Right lobe of liver (tissue), 6 donors: ENCODE measurements around the gene DDB1. TPM values are rescaled to one million over a fixed set of nuclear protein-coding genes. Genes with fewer than 3 reads are reported as not detected.

ENCODE experiments used
- ATAC-seq, 4 donors: fragments of 200-7000 bp; cut with Tn5 transposase; one replicate each; pipeline ENCODE4 v1.9.1; 2020; ENCODE audit warnings: mild to moderate bottlenecking in 4 of 4, moderate library complexity in 4 of 4
- DNase-seq, 3 donors: peaks; one replicate each; pipeline ENCODE4 v3.0.0-alpha.2; 2020
- H3K27ac ChIP-seq, 3 donors: fragments of 200-600 bp; one replicate each; pipeline ENCODE4 v1.8.0; 2022
- H3K27me3 ChIP-seq, 2 donors: fragments of 200-600 bp; one replicate each; pipeline ENCODE4 v1.8.0; 2022
- H3K36me3 ChIP-seq, 4 donors: fragments of 200-600 bp; sonication (generic) in 1 of 4; one replicate each; pipeline versions ENCODE4 v1.5.1 to v1.8.0; 2017 to 2022; ENCODE audit warnings: control low read depth in 1 of 4
- H3K4me1 ChIP-seq, 4 donors: fragments of 200-600 bp; sonication (generic) in 1 of 4; one replicate each; pipeline versions ENCODE4 v1.5.1 to v1.8.0; 2017 to 2022; ENCODE audit warnings: control low read depth in 1 of 4
- H3K4me3 ChIP-seq, 3 donors: fragments of 200-600 bp; one replicate each; pipeline ENCODE4 v1.8.0; 2022
- H3K9me3 ChIP-seq, 4 donors: fragments of 200-600 bp; sonication (generic) in 1 of 4; one replicate each; pipeline versions ENCODE4 v1.5.1 to v1.8.0; 2017 to 2022; ENCODE audit warnings: control low read depth in 1 of 4
- CTCF ChIP-seq, 4 donors: fragments of 200-600 bp in 3 of 4; fragments of 450-650 bp in 1 of 4; IDR thresholded peaks; one replicate each; pipeline versions ENCODE4 v1.5.1 to v1.8.0; 2016 to 2022; ENCODE audit warnings: antibody characterized with exemption in 4 of 4, mild to moderate bottlenecking in 2 of 4
- POLR2A ChIP-seq: fragments of 450-650 bp; IDR thresholded peaks from one replicate; pipeline ENCODE4 v1.6.1; 2017; ENCODE audit warnings: antibody characterized with exemption, mild to moderate bottlenecking
- WGBS: methylation state at CpG from one replicate; pipeline ENCODE4 v1.1.6; 2018; ENCODE audit warnings: low coverage, low lambda C conversion rate; ENCODE audit not compliant: insufficient coverage; ENCODE audit errors: missing lambda C conversion rate; 5-methylcytosine and 5-hydroxymethylcytosine counted together
- intact Hi-C, 2 donors: fragments of 100-400 bp; cut with DNase I; formaldehyde crosslinking; loops; one replicate each; pipeline versions ENCODE4 v1.11.2 to v1.14.1; 2022
- total RNA-seq, 6 experiments: library from RNA; depleted of rRNA in 2 of 6; stranded (reverse); fragments of >200 nt in 2 of 6; fragmentation: NEBNext Ultra II Directional in 3 of 6; extraction: Animal tissue kit (Norgen Biotek cat#: 25700) in 3 of 6; gene quantifications; one replicate each; pipeline versions ENCODE4 v1.1.0 to v1.2.4, GENCODE V29; 2016 to 2023
- donor health status: DM: no; HTN: yes; CAD: no.
- donor health status: DM: no; HTN: no; CAD: no.
- donor health status: DM: no; HTN: no; CAD: no.
- donor health status: DM: no; HTN: yes; CAD: no.
- donor health status: DM: no; HTN: yes; CAD: no.

The DDB1 gene
- total RNA-seq, 6 experiments from 2014 or later, result 70.9 to 94.5 (median 83.9) TPM

- Histone ChIP-seq H3K27me3 (no peaks in the 10 kb centered on the region), H3K36me3 (peaks cover 6 to 90% (median 33%) of the 10 kb centered on the region in 4 donors), H3K9me3 (no peaks in the 10 kb centered on the region), H3K27ac (no peak overlapping the region), H3K4me1 (peaks cover 0 to 4% (median 0%) of the 10 kb centered on the region in 4 donors), H3K4me3 (no peak overlapping the region)
- intact Hi-C loops, result no loop called here
- DNase-seq (no peak), ATAC-seq (no peak)
- no peak for TF ChIP-seq CTCF (IDR thresholded peaks at IDR 0.05)
- no peak for TF ChIP-seq POLR2A
- 96% methylated on average over 3 of the region's 9 CpGs for WGBS
These were observed 29.2 kb downstream of the DDB1 start for GRCh38 chr11:61303725-61304124.

- Histone ChIP-seq H3K36me3 (peaks cover 6 to 79% (median 24%) of the 10 kb centered on the region in 4 donors), H3K4me1 (peaks cover 0 to 16% (median 0%) of the 10 kb centered on the region in 4 donors), H3K4me3 (no peak overlapping the region), H3K27ac (no peak overlapping the region), H3K27me3 (no peaks in the 10 kb centered on the region), H3K9me3 (no peaks in the 10 kb centered on the region)
- DNase-seq, result no peak
- intact Hi-C loops, result no loop called here
- no peak for ATAC-seq
- TF ChIP-seq CTCF (IDR thresholded peaks at IDR 0.05) (no peak), POLR2A (no peak)
- WGBS, result 100% methylated on average over 1 of the region's 13 CpGs
These were observed 30.4 kb downstream of the DDB1 start for GRCh38 chr11:61302550-61302949.

GRCh38 chr11:61298663-61299244 lies 34.2 kb downstream of the DDB1 start:
- Histone ChIP-seq H3K4me3 (no peak overlapping the region), H3K27ac (peak overlapping the region; percentile 20 to 40 (median 38)), H3K36me3 (peaks cover 6 to 43% (median 20%) of the 10 kb centered on the region in 4 donors), H3K4me1 (peaks cover 0 to 33% (median 0%) of the 10 kb centered on the region in 4 donors), H3K27me3 (no peaks in the 10 kb centered on the region), H3K9me3 (no peaks in the 10 kb centered on the region)
- DNase-seq, result peak in 2 of 3 donors; percentile 32 to 56
- TF ChIP-seq POLR2A, result no peak
- no peak for TF ChIP-seq CTCF (IDR thresholded peaks at IDR 0.05)
- peak; percentile 45 to 51 (median 48) for ATAC-seq
- intact Hi-C loops, result no loop called here
- WGBS, result 33% methylated on average over 4 of the region's 4 CpGs

- intact Hi-C loops, result no loop called here
- ATAC-seq (peak in 1 of 4 donors; percentile 42), DNase-seq (peak in 1 of 3 donors; percentile 31)
- TF ChIP-seq CTCF (IDR thresholded peaks at IDR 0.05), result no peak
- TF ChIP-seq POLR2A, result no peak
- Histone ChIP-seq H3K27me3 (no peaks in the 10 kb centered on the region), H3K36me3 (peaks cover 6 to 33% (median 19%) of the 10 kb centered on the region in 4 donors), H3K4me3 (no peak overlapping the region), H3K4me1 (peaks cover 0 to 37% (median 0%) of the 10 kb centered on the region in 4 donors), H3K27ac (peak overlapping the region in 1 of 3 donors; percentile 36), H3K9me3 (no peaks in the 10 kb centered on the region)
- 25% methylated on average over 5 of the region's 5 CpGs for WGBS
These were observed 35.2 kb downstream of the DDB1 start for GRCh38 chr11:61297746-61298145.
